Body of pancreas (tissue), 4 donors: ENCODE data around the gene RGS7BP.

Experiments used
- POLR2A ChIP-seq, 3 donors: fragments of 450-650 bp; IDR thresholded peaks; one replicate each; pipeline ENCODE4 v1.6.1; 2016; ENCODE audit warnings: antibody characterized with exemption in 3 of 3, mild to moderate bottlenecking in 2 of 3
- TF ChIP-seq, protein P1 (sequence below), 7 experiments: fragments of 450-650 bp in 4 of 7; fragments of 200-600 bp in 3 of 7; sonication (generic) in 3 of 7; IDR thresholded peaks; one replicate each; pipeline ENCODE4 v1.5.1; 2016 to 2019; ENCODE audit warnings: antibody characterized with exemption in 7 of 7

DNA sequence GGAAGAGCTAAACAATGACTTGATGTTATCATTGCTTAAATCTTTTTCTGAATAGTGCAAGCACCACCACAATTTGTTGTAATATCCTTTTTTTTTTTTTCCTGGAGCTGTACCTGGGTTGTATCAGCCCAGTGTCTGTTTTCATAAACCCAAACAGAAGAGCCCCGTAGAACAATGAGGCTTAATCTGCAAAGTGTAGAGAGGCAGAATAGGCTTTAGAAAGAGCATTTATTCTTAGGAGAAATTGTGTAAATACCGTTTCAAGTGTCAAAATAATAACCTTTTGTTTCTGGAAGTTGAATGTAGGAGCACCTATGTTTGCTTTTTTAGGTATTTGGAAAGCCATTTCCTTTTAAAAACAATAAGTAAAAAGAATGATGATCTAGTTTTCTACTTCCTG, 26.4 kb downstream of the RGS7BP start:
- TF ChIP-seq POLR2A (IDR thresholded peaks at IDR 0.05) = no peak
- TF ChIP-seq, protein P1, sequence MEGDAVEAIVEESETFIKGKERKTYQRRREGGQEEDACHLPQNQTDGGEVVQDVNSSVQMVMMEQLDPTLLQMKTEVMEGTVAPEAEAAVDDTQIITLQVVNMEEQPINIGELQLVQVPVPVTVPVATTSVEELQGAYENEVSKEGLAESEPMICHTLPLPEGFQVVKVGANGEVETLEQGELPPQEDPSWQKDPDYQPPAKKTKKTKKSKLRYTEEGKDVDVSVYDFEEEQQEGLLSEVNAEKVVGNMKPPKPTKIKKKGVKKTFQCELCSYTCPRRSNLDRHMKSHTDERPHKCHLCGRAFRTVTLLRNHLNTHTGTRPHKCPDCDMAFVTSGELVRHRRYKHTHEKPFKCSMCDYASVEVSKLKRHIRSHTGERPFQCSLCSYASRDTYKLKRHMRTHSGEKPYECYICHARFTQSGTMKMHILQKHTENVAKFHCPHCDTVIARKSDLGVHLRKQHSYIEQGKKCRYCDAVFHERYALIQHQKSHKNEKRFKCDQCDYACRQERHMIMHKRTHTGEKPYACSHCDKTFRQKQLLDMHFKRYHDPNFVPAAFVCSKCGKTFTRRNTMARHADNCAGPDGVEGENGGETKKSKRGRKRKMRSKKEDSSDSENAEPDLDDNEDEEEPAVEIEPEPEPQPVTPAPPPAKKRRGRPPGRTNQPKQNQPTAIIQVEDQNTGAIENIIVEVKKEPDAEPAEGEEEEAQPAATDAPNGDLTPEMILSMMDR (IDR thresholded peaks at IDR 0.05) = no peak
